Measurements from ENCODE around the gene IDI2.

Gene IDI2

GRCh38 chr10:1003884-1004670, 21.6 kb downstream of the IDI2 start:
- no peak for DNase-seq

GRCh38 chr10:1002425-1003006, 23.1 kb downstream of the IDI2 start:
- no peak for DNase-seq

- no peak for DNase-seq
Measured at GRCh38 chr10:997266-998022, 28.2 kb downstream of the IDI2 start.

- DNase-seq: no peak
Measured at GRCh38 chr10:996031-996430, 29.6 kb downstream of the IDI2 start.

- DNase-seq: no peak
Measured at GRCh38 chr10:995559-995926, 30.1 kb downstream of the IDI2 start.

- DNase-seq: no peak
Measured at GRCh38 chr10:994836-995558, 30.7 kb downstream of the IDI2 start.

- no peak for DNase-seq
Measured at GRCh38 chr10:992871-993270, 32.8 kb downstream of the IDI2 start.

- DNase-seq: no peak
Measured at GRCh38 chr10:992467-992866, 33.2 kb downstream of the IDI2 start.

- DNase-seq: no peak
Measured at GRCh38 chr10:990808-991207, 34.9 kb downstream of the IDI2 start.

- no peak for DNase-seq
Measured at GRCh38 chr10:988667-989545, 36.8 kb downstream of the IDI2 start.

- peak; percentile 94 for DNase-seq
Measured at GRCh38 chr10:987870-988666, 37.6 kb downstream of the IDI2 start, which contains the start of gene GTPBP4. GTPBP4 (plus strand) TSS chr10:988434; CDS start chr10:988480, 46 bp downstream.

GRCh38 chr10:987620-987869, 38.1 kb downstream of the IDI2 start:
- no peak for DNase-seq

- no peak for DNase-seq
Measured at GRCh38 chr10:986881-987619, 38.6 kb downstream of the IDI2 start.

GRCh38 chr10:986137-986825, 39.4 kb downstream of the IDI2 start:
- DNase-seq: no peak

- DNase-seq: no peak
Measured at GRCh38 chr10:985361-985760, 40.3 kb downstream of the IDI2 start.

- no peak for DNase-seq
Measured at GRCh38 chr10:983971-984655, 41.5 kb downstream of the IDI2 start.

- DNase-seq: no peak
Measured at GRCh38 chr10:983401-983800, 42.3 kb downstream of the IDI2 start.

- DNase-seq: no peak
Measured at GRCh38 chr10:980468-981093, 45.1 kb downstream of the IDI2 start.

GRCh38 chr10:978826-979421, 46.7 kb downstream of the IDI2 start:
- DNase-seq: no peak

Measured in NCI-H69 (cell line).